C1 segment of cervical spinal cord (tissue), 14 donors: Measurements from ENCODE around the gene GTF2B.
"Not testable (repeated sequence)": the region's sequence is repeated elsewhere in the genome, so short reads cannot be mapped to it uniquely, and the experiment has no call there.

Experiments
- DNase-seq, 14 donors: peaks; one replicate each; lab custom pipeline; 2025; lab: John Stamatoyannopoulos, UW

Gene GTF2B

DNA sequence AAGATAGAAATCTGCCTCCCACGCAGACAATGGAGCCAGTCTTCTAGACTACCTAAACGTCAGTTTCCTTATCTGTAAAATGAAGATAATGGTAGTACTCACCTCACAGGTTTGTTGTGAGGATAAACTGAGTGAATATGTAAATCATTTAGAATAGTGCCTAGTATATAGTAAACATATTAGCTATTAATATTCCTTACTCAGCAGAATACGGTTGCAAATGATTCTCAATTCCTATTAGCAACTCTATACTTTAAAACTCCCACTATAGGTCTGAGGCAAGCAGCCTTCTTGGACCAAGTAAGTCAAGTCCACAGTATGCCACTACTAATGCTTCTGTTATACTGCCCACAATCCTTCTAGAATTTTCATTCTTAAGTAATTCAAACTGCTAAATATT, 5.4 kb downstream of the GTF2B start:
- no peak for DNase-seq

DNA sequence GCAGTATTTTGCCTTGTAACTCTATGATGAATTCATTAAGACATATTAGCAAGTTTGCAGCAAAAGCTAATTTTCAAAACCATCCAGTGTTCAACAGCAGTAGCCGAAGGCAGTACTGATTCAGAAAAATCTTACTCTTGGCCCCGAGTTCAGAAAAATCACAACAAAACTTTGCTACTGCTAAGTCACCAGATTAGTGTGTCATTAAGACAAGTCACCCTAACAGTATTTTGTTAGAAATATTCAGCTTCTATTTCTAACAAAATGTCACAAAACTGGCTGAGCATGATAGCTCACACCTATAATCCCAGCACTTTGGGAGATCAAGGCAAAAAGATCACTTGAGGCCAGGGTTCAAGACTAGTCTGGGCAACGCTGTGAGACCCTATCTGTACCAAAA, 8.2 kb downstream of the GTF2B start:
- DNase-seq = no peak

DNA sequence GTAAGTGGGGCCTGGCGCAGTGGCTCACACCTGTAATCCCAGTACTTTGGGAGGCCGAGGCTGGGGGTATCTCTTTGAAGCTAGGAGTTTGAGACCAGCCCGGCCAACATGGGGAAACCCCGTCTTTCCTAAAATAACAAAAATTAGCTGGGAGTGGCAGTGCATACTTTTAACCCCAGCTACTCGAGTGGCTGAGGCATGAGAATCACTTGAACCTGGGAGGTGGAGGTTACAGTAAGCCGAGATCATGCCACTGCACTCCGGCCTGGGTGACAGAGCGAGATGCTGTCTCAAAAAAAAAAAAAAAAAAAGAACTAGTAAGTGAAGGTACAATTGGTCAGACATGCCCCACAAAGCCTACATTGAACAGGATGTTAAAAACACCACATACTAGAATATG, 10.7 kb downstream of the GTF2B start:
- DNase-seq = not testable (repeated sequence)

DNA sequence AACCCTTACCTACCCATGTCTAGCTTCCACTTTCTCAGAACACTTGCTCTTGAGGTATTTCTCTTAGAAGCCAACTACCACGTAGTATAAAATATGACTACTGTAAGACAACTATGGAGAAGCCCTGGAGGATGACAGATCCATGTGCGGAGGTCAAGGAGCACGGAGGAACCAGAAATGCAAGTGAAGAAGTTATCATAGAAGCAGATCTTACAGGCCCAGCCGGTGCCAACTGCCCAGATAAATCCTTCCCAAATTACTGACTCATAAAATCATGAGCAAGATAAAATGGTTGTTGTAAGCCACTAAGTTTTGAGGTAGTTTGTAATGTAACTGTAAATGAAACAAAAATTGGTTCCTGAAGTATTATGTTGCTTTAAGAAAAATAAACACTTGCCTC, 12.6 kb downstream of the GTF2B start:
- no peak for DNase-seq

DNA sequence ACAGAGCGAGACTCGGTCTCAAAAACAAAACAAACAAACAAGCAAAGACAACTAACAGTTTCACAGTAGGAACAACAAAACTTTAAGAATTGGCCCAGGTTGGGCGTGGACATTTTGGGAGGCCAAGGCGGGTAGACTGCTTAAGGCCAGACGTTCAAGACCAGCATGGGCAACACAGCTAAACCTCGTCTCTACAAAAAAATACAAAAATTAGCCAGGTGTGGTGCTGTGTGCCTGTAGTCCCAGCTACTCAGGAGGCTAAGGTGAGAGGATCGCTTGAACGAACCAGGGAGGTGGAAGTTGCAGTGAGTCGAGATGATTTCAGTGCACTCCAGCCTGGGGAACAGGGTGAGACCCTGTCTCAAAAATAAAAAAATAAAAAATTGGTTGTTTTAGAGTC, 13.5 kb downstream of the GTF2B start:
- DNase-seq = no peak

DNA sequence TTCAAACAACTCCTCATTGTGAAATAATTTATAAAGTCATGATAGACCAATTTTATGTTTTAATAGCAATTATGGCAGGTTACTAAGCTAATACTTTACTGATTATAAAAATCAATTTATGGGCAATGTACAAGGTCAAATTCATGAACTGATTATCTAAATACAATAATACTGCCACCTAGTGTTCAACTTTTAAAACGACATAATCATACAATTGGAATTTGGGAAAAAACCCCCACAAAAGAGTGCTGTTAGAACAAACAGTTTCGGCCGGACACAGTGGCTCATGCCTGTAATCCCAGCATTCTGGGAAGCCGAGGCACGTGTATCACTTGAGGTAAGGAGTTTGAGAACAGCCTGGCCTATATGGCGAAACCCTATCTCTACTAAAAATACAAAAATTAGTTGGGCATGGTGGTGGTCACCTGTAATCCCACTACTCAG, 14.0 kb downstream of the GTF2B start:
- peak in 2 of 14 donors; percentile 3 to 9 for DNase-seq

DNA sequence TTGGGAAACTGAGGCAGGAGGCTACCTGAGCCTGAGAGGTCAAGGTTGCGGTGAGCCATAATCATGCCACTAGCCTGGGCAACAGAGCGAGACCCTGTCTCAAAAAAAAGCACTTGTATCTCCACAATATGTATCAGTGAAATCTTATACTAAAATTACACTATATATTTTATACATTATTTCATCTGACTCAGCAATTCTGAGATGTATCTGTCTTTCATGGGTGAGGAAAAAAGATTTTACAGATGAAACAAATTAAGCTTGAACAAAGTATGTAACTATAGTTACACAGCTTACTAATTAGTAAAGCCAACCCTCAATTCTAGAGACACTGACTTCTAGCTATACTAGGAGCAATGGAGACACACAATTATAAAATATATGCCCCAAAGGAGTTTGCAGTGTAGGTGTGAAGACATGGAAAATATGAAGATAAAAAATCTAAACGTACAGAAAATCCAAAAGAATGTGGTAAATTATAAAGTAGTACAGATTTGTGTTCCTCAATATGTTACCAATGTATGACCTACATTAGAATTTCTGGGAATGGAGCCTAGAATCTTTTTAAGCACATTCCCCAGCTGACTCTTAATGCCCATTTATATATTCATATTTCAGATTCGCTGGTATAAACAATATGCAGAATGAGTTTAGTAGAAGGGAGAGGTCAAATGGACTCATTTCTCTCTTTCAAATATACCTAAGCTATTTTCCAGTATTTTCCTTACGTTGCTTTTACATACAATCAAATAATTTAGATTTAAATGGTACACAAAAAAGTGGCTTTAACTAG, 14.6 kb downstream of the GTF2B start:
- DNase-seq = no peak

DNA sequence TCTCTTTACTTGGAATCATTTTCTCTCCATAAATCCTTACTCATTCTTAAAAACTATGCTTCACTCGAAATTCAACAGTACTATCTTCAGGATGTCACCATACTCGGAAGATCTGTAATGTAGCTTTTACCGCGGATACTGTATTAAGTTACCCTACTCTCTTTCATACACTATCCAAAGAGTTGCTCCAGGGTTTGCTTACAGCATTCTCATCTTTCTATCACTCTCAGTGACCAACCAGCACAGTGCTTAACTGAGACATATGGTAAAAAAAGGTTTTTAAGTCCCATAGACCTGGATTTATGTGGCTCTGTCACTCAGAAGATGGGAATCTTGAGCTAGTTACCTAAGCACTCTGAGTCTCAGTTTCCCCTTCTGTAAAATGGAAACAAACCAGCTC, 15.8 kb downstream of the GTF2B start:
- DNase-seq = no peak

DNA sequence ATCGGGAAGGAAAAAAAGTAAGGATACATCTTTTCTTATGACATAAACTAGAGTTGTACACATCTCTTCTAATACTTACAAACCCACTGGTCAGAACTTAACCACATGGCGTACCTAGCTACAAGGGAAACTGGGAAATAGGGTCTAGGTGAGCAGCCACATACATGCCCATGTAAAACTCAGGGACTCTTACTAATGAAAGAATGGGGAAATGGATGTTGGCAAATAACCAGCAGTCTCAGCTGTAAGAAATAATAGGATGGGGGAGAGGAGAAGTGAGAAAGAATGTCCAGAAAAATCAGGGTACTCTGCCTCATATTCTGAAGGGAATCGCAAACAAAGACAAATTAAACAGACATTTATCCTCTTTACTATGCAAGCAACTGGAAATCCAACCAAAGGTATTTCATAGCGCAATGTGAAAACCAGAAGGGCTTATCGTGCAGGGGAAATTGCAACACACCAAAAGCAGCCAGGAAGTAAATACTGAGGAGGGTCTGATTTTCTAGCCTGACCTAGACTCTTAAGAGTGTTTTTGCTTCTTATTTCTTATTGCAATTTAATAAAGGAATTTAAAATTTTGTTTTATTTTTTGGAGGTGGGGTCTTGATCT, 17.5 kb downstream of the GTF2B start:
- DNase-seq = no peak

DNA sequence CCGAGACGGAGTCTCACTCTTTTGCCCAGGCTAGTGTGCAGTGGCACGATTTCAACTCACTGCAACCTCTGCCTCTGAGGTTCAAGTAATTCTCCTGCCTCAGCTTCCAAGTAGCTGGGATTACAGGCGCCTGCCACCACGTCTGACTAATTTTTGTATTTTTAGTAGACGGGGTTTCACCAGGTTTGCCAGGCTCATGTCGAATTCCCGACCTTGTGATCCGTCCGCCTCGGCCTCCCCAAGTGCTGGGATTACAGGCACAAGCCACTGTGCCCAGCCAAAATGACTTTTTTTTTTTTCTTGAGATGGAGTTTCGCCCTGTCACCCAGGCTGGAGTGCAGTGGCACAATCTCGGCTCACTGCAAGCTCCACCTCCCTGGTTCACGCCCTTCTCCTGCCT, 21.7 kb downstream of the GTF2B start:
- not testable (repeated sequence) for DNase-seq

DNA sequence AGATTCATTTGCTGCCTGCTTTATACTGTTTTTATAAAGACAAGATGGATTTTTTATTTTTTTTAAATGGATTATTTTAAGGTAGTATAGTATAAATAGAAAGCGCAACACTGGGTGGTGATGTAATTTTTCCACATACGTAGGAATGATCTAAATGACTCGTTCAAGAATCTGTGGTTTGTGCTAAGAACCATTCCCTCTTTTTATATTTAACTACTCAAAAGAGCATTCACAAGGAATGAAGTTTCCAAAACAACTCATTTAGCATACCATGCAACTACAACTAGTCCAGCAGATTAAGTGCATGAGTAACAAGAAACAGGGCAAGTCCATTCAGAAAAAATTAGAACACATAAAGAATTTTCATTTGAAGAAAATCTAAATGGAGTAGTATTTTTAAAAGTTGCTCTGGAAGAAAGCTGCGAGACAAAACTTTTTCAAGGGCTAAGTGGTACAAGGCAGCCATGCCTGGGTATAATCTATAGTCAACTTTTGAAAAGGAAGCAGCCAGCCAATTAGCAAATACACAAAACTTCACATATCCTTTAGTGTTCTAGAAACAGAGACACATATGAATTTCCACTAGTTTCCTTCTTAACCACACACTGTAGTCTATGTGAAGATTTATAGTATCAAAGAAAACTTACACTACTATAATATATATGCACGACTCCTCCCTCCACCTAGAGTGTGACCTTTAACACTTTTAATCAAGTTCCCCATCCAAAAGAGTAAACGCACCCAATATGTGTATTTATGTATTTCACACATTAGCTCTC, 23.4 kb downstream of the GTF2B start:
- DNase-seq = no peak

DNA sequence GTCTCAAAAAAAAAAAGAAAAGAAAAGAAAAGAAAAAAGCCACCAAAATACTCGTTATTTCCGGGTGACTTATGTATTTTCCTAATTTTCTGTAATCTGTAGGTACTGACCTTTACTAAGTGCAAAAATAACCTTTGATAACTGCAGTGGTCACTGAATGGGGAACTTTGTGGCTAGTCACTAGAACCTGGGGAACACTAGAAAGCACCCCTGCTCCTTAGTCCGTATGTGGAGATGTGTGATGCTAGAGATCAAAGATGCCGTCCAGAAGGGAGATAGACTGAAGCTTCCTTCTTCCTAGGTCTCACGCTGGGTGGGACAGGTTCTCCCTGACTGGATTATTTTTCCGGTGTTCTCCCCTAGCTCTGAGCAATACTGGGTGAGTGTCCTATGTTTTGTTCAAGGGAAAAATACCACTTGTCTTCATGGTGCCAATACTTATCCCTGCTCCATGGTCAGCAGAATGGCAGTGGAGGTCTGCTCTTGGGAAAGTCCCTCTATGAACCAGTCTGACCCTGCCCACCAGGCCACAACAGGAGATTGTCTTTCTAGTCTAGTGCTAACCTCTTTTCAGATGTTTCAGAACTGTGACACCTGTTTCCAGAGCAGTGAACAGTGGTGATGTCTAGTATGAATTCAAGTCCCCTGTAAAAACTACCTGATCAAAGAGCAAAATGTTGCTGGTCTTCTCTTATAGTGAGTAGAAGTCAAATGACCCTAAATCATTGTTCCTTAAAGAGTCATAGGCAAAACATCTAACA, 39.9 kb downstream of the GTF2B start:
- DNase-seq = no peak

DNA sequence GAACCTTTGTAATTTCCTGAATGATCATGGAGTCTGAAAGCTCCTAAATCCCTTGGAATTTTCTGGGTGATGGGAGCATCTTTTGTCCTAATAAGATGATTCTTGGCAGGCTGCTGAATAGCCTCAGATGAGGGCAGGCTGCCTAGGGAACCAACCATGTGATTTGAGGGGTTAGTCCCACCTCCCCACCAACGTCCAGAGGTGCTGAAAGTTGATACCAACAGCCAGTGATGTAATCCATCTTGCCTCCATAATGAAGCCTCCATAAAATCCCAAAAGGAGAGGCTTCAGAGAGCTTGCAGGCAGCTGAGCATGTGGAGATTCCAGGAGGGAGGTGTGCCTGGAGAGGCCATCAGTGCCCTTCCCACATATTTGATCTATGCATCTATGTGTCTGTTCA, 43.7 kb downstream of the GTF2B start:
- no peak for DNase-seq

DNA sequence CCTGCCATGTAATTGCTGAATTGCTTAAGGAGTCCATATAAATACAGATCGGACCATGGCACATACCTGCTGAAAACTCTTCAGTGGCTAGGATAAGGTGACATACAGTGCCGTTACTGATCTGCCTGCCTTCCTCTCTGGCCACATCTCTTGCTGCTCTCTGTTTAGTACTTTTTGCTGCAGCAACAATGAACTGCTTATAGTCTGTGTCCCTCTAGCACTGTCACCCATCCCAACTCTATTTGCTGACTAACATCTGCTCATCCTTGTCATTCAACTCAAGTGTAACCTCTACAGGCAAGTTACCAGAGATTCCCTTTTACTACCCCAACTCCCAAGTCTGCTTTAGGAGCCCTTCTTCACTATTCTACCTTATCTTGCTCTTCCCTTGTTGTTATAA, 65.6 kb downstream of the GTF2B start:
- DNase-seq = no peak

DNA sequence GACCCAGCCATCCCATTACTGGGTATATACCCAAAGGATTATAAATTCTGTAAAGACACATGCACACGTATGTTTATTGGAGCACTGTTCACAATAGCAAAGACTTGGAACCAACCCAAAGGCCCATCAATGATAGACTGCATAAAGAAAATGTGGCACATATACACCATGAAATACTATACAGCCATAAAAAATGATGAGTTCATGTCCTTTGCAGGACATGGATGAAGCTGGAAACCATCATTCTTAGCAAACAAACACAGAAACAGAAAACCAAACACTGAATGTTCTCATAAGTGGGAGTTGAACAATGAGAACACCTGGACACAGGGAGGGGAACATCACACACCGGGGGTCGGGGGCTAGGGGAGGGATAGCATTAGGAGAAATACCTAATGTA, 71.7 kb downstream of the GTF2B start:
- not testable (repeated sequence) for DNase-seq

DNA sequence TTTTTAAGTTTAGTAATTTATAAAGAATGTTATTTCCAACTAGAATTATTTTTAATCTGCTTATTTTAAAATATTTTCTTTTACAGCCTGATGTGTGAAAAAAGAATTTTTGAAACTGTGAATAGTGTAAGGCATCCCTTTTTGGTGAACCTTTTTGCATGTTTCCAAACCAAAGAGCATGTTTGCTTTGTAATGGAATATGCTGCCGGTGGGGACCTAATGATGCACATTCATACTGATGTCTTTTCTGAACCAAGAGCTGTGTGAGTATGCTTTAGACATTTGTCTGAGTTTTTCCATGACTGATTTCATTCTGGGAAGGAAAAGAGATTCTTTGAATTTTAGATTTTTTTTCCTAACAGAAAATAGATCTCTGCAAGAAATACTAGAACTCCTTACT, 77.9 kb downstream of the GTF2B start:
- no peak for DNase-seq

DNA sequence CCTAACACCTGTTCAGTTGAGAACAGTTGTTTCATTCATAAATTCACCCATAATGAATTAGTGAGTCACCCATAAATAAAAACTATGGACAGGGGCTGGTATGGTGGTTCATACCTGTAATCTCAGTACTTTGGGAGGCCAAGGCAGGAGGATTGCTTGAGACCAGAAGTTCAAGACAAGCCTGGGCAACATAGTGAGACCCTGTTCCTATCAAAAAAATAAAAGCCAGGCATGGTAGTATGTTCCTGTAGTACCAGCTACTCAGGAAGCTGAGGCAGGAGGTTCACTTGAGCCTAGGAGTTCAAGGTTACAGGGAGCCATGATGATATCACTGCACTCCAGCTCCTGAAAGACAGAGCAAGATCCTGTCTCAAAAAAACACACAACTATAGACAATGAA, 79.0 kb downstream of the GTF2B start:
- DNase-seq = no peak

DNA sequence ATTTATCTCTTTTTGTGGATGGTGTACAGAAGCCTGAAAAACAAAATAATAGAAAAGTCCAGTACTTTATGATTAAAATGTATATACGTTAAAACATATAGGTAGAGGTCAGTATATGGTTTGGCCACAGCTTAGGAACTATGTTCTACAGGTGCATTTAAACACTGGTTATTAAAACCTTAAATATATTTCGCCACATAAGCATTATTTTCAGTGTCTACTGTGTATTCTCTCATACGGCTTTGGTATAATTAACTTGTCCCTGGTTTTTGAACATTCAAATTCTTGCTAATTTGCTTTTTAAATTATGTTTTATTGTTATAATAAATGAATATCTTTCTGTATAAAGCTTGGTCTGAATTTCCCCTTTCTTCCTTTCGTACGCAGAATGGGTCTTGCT, 87.9 kb downstream of the GTF2B start:
- DNase-seq = no peak

DNA sequence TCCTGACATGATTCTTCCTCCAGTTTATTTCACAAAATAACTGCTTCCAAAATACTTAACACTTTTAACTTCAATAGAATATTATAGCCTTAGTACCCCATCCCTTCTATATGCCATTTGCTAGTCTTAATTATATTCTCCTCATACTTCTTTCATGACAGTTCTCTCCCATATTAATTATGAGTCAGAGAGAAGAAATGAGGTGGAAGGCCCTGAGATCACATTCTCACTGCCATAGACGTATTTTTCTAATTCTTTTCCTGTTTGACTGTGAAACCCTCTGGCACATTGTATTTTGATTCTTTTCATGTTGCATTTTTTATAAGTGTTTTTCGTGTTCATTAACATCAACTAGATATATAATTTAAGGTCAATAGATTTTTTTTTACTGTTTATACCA, 88.4 kb downstream of the GTF2B start:
- DNase-seq = no peak
